Measurements from ENCODE around the gene MS4A4E. TPM values are rescaled to one million over a fixed set of nuclear protein-coding genes. Genes with fewer than 3 reads are reported as not detected.

Gene MS4A4E
- total and polyA plus RNA-seq, 2 donors (not counting 3 experiments of a cell fraction or from before 2014, with no cell fraction given): not detected

GRCh38 chr11:60222141-60222540, 20.8 kb downstream of the MS4A4E start:
- TF ChIP-seq GATA2 (IDR thresholded peaks at IDR 0.05; ENCODE audit: insufficient read depth, insufficient read length, low read depth, low read length) (no peak), MYC (IDR thresholded peaks at IDR 0.05; ENCODE audit: low read depth, low read length) (no peak), EZH2 (IDR thresholded peaks at IDR 0.05; ENCODE audit: borderline replicate concordance, low read depth, low read length, severe bottlenecking) (no peak), JUN (IDR thresholded peaks at IDR 0.05; ENCODE audit: borderline replicate concordance, insufficient read depth, insufficient read length, low read depth) (no peak), POLR2A (IDR thresholded peaks at IDR 0.05; ENCODE audit: low read depth, low read length) (no peak), POLR2AphosphoS5 (IDR thresholded peaks at IDR 0.05; ENCODE audit: insufficient read depth, low read depth, low read length) (no peak), FOS (IDR thresholded peaks at IDR 0.05; ENCODE audit: borderline replicate concordance, insufficient read depth, low read length) (no peak)
- TF ChIP-seq, protein P1, sequence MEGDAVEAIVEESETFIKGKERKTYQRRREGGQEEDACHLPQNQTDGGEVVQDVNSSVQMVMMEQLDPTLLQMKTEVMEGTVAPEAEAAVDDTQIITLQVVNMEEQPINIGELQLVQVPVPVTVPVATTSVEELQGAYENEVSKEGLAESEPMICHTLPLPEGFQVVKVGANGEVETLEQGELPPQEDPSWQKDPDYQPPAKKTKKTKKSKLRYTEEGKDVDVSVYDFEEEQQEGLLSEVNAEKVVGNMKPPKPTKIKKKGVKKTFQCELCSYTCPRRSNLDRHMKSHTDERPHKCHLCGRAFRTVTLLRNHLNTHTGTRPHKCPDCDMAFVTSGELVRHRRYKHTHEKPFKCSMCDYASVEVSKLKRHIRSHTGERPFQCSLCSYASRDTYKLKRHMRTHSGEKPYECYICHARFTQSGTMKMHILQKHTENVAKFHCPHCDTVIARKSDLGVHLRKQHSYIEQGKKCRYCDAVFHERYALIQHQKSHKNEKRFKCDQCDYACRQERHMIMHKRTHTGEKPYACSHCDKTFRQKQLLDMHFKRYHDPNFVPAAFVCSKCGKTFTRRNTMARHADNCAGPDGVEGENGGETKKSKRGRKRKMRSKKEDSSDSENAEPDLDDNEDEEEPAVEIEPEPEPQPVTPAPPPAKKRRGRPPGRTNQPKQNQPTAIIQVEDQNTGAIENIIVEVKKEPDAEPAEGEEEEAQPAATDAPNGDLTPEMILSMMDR (IDR thresholded peaks at IDR 0.05; ENCODE audit: extremely low read depth in 1 of 2, insufficient read depth in 1 of 2, low read depth in 1 of 2, low read length in 2 of 2): no peak
- TF ChIP-seq, protein P2, sequence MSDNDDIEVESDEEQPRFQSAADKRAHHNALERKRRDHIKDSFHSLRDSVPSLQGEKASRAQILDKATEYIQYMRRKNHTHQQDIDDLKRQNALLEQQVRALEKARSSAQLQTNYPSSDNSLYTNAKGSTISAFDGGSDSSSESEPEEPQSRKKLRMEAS (IDR thresholded peaks at IDR 0.05; ENCODE audit: insufficient read depth, insufficient read length): no peak
- Histone ChIP-seq H3K4me3 (replicated peaks in 1 of 3; ENCODE audit: insufficient read depth in 1 of 3, low read depth in 1 of 3, low read length in 3 of 3) (no peak overlapping the region), H4K20me1 (replicated peaks; ENCODE audit: control insufficient read depth, extremely low read depth, insufficient read depth, low read length) (no peaks in the 10 kb centered on the region), H3K79me2 (ENCODE audit: control insufficient read depth, insufficient read depth, low read length) (no peaks in the 10 kb centered on the region), H3K36me3 (ENCODE audit: control insufficient read depth in 2 of 2, extremely low read depth in 1 of 2, insufficient read depth in 2 of 2, low read length in 2 of 2) (no peaks in the 10 kb centered on the region), H2AFZ (ENCODE audit: low read depth, low read length) (no peak overlapping the region), H3K4me2 (ENCODE audit: insufficient read depth, low read length) (no peak overlapping the region), H3K27me3 (ENCODE audit: control insufficient read depth in 2 of 2, insufficient read depth in 2 of 2, low read length in 2 of 2) (no peaks in the 10 kb centered on the region), H3K9me1 (replicated peaks; ENCODE audit: control insufficient read depth, extremely low read depth, insufficient read depth, low read length) (no peaks in the 10 kb centered on the region), H3K27ac (ENCODE audit: insufficient read depth, low read depth, low read length) (no peak overlapping the region), H3K9me3 (replicated peaks; ENCODE audit: control insufficient read depth, insufficient read depth, low read length) (no peaks in the 10 kb centered on the region), H3K4me1 (ENCODE audit: control insufficient read depth, extremely low read depth, insufficient read depth, low read length) (no peaks in the 10 kb centered on the region), H3K9ac (replicated peaks; ENCODE audit: extremely low read depth, insufficient read depth, low read length) (no peak overlapping the region)
- no TSS peak for BruUV-seq (replicated peaks)
- DNase-seq (ENCODE audit: low read depth, low spot score) (no peak), FAIRE-seq (no peak)
- CTCF ChIA-PET: no interaction called here
- POLR2A ChIA-PET: no interaction called here
- intact Hi-C loops (cut with micrococcal nuclease) (no loop called here), dilution Hi-C loops (cut with MboI; ENCODE audit: extremely low pct_ligation_motif_present, low sequenced_read_pairs) (no loop called here)

Data from endothelial cell of umbilical vein (primary cell).